ENCODE measurements around the gene MED22.
"Not testable (repeated sequence)": the region's sequence is repeated elsewhere in the genome, so short reads cannot be mapped to it uniquely, and the experiment has no call there.

MED22 gene

DNA sequence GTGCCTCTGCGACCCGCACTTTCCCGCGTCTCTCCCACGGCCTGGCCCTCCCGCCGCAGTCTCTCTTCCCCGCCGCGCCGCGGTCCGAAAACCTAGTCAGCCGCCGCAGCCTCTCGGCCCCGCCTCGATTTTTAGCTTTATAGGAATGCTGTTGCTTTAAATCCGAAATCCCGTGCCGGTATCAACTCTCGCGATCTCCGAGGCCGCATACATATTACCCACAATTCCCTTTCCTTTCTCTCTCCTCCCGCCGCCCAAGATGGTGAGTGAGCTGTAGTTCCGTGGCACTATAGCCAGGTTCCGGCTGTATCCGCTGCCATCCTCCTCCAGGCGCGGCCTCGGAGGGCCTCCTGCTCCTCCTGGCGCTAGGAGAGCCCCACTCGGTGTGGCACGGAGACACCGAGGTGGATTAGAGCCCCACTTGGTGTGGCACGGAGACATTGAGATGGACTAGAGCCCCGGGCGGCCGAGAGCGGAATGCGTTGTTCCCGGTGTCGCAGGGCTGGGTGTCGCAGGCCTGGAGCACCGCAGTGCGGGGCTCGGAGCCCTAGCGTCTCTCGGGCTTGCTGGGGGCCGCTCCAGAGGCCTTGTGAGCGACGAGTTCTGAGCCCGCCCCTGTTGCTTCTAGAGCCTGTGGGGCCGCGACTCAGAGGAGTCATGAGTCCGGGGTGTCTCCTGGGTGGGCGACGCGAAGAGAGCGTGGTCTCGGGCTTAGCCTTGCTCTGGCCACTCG, at the start of gene MED22, which contains the start of gene RPL7A:
Gene MED22, minus strand, starts transcription at position 147 of the 733 bp plus-strand sequence. CDS start 1,469 bp downstream, outside the sequence.
Gene RPL7A, plus strand, starts transcription at position 234 of the 733 bp plus-strand sequence. Its CDS starts 26 bp downstream, at position 260.
- peak; percentile 99 for DNase-seq

DNA sequence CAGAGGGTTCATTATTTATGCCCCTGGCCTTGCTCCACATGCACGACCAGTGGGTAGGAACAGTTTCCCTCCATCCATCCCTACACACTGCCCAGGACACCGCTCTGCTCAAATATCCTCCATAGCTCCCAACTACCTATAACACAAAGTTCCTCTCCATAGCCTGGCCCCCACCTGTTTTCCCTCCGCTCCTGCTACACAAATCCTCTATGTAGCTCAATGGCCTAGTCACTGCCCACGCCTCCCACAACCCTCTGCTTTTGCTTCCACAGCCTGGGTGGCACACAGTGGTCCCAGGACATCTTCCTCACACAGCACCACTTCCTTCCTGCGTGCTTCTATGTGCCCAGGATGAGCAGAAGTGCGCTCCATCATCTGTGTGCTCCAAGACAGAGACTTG, 49.4 kb upstream of the MED22 start:
- DNase-seq, result no peak

DNA sequence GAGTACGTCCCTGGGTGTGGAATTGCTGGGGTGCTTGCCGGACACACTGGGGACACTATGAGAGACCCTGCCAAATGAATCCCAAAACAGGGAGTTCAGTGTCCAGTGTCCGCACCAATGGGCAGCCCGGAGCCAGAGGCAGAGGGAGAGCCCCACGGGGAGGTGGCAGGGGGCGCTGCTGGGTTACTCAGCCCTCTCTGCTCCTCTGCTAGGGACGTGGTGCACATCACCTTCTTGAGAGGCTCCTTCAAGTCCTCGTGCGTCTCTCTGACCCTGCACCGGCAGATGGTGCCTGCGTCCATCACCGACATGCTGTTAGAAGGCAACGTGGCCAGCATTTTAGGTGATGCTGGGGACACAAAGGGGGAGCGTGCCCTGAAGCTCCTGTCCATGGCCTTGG, 49.0 kb upstream of the MED22 start:
- DNase-seq, result no peak

DNA sequence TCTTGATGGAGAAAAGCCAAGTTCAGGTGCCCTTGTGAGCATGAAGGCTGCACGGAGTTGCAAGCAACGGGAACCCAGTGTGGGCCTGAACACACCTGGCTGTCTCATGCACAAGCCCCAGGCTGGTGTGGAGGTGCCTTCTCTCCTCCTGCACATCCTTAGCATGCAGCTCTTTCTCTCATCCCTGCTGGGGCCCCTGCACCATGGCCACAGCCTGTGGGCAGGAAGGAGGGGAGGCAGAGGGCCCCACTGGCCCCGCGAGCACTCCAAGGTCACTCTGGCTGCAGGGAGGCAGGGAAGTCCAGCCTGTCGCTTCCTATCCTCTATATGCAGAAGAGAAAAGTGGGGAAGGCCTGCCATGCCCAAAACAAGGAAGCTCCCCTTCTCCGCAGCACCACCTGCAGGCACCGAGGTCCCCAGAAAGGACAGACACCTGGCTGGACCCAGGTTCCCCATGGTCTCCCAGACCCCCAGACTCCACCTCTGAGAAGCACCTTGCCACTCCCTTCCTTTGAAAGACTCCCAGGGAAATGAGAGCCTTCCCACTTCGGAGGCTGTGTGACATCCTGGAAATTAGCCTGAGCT, 46.8 kb upstream of the MED22 start:
- no peak for DNase-seq

DNA sequence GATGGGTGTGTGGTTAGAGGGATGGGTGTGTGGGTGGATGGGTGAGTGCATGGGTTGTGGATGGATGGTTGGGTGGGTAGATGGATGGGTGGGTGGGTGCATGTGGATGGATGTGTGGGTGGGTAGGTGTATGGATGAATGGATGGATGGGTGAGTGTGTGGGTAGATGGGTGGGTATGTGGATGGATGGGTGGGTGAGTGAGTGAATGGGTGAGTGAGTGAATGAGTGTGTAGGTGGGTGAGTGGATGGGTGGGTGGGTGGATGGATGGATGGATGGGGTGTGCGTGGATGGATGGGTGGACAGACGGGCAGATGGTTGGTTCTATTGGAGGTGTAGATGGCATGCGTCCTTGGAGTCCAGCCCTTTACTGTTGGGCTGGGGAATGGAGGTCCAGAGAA, 45.5 kb upstream of the MED22 start:
- no peak for DNase-seq

DNA sequence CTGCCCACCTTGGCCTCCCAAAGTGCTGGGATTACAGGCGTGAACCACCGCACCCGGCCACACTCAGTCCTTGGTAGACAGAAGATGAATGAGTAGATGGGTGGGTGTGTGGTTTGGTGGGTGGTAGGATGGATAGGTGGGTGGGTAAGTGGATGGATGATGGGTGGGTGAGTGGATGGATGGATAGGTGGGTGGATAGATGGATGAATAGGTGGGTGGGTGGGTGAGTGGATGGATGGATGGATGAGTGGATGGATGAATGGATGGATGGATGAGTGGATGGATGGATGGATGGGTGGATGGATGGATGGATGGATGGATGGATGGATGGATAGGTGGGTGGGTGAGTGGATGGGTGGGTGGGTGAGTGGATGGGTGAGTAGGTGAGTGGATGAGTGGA, 44.4 kb upstream of the MED22 start:
- not testable (repeated sequence) for DNase-seq

DNA sequence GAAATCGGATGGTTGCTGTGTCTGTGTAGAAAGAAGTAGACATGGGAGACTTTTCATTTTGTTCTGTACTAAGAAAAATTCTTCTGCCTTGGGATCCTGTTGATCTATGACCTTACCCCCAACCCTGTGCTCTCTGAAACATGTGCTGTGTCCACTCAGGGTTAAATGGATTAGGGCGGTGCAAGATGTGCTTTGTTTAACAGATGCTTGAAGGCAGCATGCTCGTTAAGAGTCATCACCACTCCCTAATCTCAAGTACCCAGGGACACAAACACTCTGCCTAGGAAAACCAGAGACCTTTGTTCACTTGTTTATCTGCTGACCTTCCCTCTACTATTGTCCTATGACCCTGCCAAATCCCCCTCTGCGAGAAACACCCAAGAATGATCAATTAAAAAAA, 43.5 kb upstream of the MED22 start:
- not testable (repeated sequence) for DNase-seq

DNA sequence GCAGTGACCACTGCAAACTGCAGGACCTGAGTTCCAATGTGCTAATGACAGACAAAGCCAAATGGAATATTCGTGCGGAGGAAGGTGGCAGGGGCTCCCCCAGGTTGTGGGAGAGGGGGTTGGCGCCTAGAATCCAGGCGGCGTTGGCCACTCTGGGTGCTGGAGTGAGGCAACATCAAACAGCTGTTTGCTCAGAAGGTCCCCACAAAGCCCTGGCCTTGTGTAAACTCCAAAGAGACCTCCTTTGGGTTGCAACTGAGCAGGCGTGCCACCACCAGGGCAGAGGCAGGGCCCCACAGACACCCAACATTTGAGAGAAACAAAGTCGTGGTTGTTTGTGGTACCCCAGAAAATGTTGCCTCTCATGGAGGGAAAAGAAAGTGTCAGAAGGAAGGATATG, 42.8 kb upstream of the MED22 start:
- no peak for DNase-seq

DNA sequence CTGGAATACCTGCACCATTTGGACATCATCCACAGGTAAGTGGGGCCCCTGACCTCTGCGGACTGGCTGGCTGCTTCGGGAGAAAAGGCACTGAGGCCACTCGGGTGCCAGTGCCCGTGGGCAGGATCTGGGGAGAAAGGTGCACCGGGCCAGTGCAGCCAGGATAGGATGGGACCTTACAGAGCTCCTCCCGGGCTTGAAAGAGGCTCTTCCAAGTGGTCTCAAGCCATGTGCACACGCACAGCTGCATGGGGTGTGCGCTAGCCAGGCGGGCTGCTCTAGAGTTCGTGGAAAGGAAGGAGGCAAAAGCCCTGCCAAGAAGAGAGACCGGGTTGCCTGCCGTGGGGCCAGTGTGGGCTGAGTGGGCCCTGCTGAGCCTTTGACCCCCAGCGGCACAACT, 41.6 kb upstream of the MED22 start:
- DNase-seq, result no peak

DNA sequence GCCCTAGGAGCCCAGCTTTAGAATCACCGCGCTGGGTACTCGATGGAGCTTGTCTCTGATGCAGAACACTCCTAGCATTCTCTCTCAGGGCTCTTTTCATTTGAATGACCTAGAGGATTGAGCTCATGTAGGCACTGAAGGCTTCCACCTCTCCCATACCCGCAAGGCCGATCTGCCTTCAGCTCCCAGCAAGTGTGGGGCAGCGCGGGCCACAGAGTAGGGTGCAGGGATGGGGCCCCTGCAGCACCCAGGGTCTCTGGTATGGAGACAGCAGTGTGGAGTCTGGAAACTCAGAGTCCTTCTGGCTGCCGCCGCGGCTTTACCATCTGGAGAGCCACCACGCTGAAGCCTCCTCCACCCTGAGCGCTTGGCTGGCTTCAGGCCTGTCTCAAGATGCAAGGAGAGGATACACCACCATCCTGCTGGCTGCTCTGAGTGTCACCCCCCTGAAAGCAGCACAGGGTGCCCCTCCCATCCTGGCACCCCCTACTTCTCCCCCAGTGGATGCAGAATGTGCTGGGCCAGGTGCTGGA, 41.2 kb upstream of the MED22 start:
- no peak for DNase-seq

DNA sequence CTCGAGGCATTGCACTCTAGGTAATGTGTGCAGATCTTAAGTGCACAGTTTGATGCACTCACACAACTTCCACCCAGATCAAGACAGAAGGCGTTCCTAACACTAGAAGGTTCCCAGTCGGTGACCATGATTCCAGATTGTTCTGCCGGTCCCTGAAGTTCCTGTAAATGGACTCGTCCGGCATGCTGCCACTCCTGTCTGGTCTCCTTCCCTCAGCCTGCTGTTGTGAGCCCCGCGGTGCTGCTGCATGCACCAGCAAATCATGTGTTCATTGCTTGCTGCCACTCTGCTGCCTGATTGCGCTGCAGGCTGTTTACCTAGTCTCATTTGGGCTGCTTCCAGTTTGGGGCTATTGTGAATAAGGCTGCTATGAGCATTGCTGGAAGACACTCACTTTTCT, 39.7 kb upstream of the MED22 start:
- DNase-seq, result no peak

DNA sequence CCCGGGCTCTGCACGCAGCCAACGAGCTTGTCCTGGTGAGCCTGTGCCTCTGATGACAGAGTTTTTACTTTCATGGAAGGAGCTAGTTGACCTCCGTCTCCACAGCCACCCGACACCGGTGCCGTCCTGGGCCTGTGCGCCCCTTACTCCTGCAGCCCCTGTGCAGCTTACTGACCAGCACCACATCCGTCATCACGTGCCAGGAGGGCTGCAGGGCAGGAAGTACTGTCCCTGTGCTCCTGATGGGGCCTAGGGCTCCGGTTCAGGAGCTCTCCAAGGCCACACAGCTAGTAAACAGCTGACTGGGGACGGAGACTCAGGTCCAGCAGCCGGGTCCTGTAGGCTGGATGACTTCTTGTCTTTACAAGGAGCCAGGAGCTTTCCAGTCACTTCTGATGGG, 38.4 kb upstream of the MED22 start:
- no peak for DNase-seq

DNA sequence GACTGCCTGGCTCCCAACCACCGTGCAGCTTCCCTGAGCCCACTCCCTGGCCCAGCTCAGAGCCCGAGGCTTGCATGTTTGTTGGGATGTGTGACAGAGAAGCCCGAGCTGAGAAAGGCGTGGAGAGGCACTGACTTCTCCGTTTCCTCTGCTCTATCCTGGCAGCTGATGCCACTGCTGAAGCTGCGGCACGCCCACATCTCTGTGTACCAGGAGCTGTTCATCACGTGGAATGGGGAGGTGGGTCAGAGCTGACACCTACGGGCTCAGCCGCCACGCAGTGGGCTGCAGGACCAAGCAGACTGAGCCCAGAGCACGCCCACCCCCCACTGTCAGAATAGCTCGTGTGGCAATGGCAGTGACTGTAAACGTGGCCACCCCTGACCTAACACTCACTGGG, 37.5 kb upstream of the MED22 start:
- no peak for DNase-seq

DNA sequence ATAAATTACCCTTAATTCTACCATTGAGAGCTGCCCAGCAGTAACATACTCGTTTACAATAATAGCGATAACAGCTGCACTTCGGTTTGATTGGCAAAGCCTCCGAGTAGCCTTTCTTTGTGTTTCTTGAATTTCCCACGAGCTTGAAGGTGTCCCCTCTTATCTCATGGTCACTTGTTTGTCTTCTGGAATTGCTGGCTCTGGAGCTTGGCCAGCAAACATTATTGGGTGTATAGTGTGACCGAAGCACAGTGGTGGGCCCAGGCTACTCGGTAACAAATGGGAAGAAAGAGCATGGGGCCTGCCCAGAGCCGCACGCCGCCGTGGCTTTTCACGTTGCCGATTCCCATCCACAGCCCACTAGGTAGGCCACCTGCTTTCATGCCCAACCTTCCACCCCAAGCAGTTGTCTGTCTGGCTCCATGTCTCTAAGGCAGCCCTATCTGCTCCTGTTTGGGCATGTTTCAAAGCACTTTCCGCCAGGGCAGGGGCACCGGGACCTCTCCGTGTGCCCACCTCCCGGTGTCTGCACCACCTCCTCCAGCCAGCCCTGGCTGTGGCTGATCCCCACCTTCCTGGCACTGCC, 36.9 kb upstream of the MED22 start:
- no peak for DNase-seq

DNA sequence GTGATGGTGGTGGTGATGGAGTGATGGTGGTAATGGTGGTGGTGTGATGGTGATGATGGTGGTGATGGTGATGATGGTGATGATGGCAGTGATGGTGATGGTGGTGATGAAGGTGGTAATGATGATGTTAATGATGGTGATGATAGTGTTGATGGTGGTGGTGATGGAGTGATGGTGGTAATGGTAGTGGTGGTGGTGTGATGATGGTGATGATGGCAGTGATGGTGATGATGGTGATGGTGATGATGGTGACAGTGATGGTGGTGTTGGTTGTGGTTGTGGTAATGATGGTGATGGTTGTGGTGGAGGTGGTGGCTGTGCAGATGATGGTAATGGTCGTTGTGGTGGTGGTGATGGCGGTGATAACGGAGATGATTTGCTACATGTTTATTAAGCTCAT, 35.5 kb upstream of the MED22 start:
- no peak for DNase-seq

DNA sequence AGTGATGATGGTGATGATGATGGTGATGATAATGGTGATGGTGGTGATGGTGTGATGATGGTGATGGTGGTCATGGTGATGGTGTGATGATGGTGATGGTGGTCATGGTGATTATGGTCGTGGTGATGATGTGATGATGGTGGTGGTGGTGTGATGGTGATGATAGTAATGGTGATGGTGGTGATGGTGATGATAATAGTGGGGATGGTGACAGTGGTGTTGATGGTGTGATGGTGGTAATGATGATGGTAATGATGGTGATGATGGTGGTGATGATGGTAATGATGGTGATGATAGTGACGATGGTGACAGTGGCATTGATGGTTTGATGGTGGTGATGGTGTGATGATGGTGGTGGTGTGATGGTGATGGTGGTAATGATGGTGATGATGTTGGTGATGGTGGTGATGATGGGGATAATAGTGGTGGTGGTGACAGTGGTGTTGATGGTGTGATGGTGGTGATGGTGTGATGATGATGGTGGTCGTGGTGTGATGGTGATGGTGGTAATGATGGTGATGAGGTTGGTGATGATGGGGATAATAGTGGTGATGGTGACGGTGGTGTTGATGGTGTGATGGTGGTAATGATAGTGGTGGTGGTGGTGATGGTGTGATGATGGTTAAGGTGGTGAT, 34.7 kb upstream of the MED22 start:
- no peak for DNase-seq

DNA sequence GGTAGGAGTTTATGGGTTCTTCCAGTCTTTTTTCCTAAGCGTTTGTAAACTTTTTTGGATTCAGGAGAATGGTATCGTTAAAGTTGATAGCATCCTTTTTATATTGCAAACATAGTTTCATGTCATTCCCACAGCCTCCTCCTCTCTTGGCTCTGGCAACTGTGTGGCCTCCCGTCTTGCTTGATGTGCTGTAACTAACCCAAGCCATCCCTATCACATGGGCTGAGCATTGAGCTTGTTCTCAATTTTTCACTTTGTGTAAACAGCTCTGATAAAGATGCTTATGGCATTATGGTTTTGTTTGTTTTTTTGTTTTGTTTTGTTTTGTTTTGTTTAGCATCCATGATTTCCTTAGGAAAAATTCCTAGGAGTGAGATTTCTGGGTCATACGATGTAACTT, 32.8 kb upstream of the MED22 start:
- DNase-seq, result no peak

DNA sequence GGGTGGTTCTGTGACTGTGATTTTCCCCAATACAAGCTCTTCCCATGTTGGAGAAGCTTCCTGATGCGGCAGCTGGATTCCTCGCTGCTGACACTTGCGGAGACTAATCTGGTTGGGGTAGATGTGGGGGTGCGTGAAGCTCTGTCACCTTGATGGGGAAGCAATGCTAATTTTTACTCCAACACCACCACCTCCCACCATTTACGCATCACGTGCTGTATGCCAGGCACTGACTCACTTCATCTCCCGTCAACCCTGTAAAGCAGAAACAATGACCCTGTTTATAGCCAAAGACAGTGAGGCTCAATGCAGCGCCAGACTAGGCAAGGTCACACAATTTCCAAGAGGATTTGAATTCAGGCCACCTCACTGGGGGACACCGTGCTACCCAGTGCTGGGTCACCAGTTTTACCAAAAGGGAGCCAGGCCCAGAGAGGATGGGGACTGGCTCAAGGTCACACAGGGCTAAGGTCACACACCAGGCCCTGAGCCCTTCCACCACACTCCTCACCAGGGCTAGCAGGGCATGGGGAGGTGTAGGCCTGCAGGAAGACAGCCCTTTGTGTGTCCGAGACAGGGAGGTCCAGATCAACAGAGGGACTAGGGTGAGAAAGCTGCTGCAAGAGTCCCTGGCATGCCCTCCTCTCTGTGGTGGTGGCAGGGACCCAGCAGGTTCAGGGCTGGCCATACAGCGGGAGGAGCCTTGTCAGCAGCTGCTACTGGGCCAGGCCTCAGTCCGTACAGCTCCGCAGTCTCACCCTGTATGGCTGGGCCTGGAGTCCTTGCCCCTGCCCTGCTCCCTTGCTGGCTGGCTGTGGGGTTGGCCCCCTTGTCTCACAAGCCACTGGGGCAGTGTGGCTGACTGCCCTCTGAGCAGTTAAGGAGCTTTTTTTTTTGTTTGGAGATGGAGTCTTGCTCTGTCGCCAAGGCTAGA, 31.5 kb upstream of the MED22 start:
- no peak for DNase-seq

DNA sequence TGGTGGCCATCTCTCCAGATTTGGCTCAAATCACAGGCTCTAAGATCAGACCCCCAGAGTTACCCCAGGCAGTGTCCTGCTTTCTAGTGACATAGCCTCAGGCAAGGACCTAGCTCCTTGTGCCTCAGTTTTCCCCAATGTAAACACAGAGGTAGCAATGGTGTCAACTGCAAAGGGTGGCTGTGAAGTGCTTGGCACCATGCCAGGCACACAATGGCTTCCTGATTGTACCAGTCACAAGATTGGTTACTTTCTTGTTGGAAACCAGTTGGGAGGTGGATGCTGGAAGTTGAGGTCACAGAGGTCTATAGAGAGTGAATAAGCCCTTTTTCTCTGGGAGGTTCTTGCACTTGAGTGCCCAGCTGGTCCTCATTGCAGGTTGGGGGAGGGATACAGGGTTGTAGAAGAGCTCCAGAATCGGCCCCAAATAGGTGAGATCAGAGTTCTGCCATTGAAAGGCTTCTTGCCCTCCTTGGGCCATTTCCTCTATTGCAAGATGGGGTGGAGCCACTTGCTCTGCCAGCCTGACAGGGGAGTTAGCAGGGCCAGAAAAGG, 30.6 kb upstream of the MED22 start:
- no peak for DNase-seq

DNA sequence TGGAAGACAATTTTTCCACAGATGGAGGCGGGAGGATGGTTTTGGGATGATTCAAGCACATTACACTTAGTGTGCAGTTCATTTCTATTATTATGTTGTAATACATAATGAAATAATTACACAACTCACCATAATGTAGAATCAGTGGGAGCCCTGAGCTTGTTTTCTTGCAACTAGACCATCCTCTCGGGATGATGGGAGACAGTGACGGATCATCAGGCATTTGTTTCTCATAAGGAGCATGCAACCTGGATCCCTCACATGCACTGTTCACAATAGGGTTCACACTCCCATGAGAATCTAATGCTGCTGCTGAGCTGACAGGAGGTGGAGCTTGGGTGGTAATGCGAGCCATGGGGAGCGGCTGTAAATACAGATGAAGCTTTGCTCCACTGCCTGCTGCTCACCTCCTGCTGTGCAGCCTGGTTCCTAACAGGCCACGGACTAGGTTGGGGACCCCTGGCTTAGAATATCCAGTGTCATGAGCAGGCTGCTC, 29.8 kb upstream of the MED22 start:
- DNase-seq, result no peak

DNA sequence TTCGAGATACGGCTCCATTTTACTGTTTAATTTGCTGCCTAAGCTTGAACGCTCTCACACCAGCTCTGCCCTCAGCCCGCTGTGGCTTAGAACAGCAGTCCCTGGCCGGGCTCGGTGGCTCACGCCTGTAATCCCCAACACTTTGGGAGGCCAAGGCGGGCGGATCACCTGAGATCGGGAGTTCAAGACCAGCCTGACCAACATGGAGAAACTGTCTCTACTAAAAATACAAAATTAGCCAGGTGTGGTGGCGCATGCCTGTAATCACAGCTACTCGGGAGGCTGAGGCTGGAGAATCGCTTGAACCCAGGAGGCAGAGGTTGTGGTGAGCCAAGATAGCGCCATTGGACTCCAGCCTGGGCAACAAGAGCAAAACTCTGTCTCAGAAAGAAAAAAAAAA, 29.3 kb upstream of the MED22 start:
- not testable (repeated sequence) for DNase-seq

All from retina (tissue), 1 donor.